MCF 10A (cell line): Measurements from ENCODE around the gene DBNL. TPM values are rescaled to one million over a fixed set of nuclear protein-coding genes. Genes with fewer than 3 reads are reported as not detected.
A peak's percentile ranks its signal among the peaks of the same experiment; 100 is the strongest.

Source experiments
- BruUV-seq: library from RNA; stranded (reverse); fragments of 400-500 nt; replicated peaks from 2 replicates; lab custom pipeline; 2021; lab: Mats Ljungman, UMichigan
- CTCF ChIA-PET: fragments of 300-600 bp; sonication (Branson Sonifier 250); formaldehyde crosslinking; extraction: SDS; loops from one replicate; lab custom pipeline; 2021; ENCODE audit warnings: antibody characterized with exemption, inconsistent platforms; lab: Yijun Ruan, JAX
- POLR2A ChIA-PET: fragments of 300-600, 350-650 bp; sonication (Branson Sonifier 250); formaldehyde crosslinking; extraction: SDS; loops from one replicate; lab custom pipeline; 2020; ENCODE audit warnings: antibody characterized with exemption, inconsistent platforms; lab: Yijun Ruan, JAX
- DNase-seq: peaks from one replicate; pipeline ENCODE4 v3.0.0-alpha.2; 2018; ENCODE audit not compliant: unreplicated experiment
- H3K27ac Mint-ChIP-seq: one replicate; pipeline ENCODE4 v1.8.0; 2022; ENCODE audit warnings: mild to moderate bottlenecking, low read depth, mixed read lengths; ENCODE audit not compliant: unreplicated experiment
- H3K27me3 Mint-ChIP-seq: one replicate; pipeline ENCODE4 v1.8.0; 2022; ENCODE audit warnings: mixed read lengths; ENCODE audit not compliant: insufficient read depth, unreplicated experiment
- H3K36me3 Mint-ChIP-seq: one replicate; pipeline ENCODE4 v1.8.0; 2022; ENCODE audit warnings: mild to moderate bottlenecking, moderate library complexity, mixed read lengths; ENCODE audit not compliant: insufficient read depth, unreplicated experiment
- H3K4me1 Mint-ChIP-seq: one replicate; pipeline ENCODE4 v1.8.0; 2022; ENCODE audit warnings: mixed read lengths; ENCODE audit not compliant: insufficient read depth, unreplicated experiment
- H3K4me3 Mint-ChIP-seq: one replicate; pipeline ENCODE4 v1.8.0; 2022; ENCODE audit warnings: mild to moderate bottlenecking, moderate library complexity, mixed read lengths; ENCODE audit not compliant: unreplicated experiment
- H3K9me3 Mint-ChIP-seq: one replicate; pipeline ENCODE4 v1.8.0; 2022; ENCODE audit warnings: mixed read lengths; ENCODE audit not compliant: unreplicated experiment
- intact Hi-C: fragments of 100-400 bp; cut with micrococcal nuclease; formaldehyde crosslinking; loops from 2 replicates; pipeline ENCODE4 v1.14.1; 2022
- total RNA-seq: library from RNA; stranded (reverse); gene quantifications from 2 replicates; pipeline ENCODE4 v1.2.3, GENCODE V29; 2022
- TF ChIP-seq, protein P1 (sequence below): fragments of 200-600 bp; IDR thresholded peaks from one replicate; pipeline ENCODE4 v1.8.0; 2022; ENCODE audit warnings: antibody characterized with exemption, mild to moderate bottlenecking; ENCODE audit not compliant: unreplicated experiment

DBNL gene
- total RNA-seq, 1 experiment from 2014 or later, result 49.7 TPM

DNA sequence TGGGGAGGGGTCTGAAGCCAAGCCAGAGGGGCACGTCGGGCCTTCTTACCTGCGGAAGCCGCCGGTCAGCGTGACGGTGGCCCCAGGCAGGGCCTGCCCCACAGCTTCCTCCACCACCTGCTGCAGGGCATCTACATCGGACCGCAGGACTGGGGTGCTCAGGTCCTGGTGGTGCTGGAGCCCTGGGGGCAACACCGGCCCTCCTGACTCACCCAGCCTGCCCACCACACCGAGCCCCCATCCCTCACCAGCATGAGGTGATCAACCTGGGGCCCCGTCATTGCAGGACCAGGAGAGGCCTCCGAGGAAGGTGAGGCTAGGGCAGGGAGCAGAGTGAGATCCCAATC is 29.8 kb downstream of the DBNL start:
- Mint-ChIP-seq H3K27ac (peak overlapping the region; percentile 66), H3K9me3 (no peaks in the 10 kb centered on the region), H3K4me3 (no peak overlapping the region), H3K27me3 (no peaks in the 10 kb centered on the region), H3K36me3 (peaks cover 59% of the 10 kb centered on the region), H3K4me1 (peaks cover 35% of the 10 kb centered on the region)
- no peak for DNase-seq
- CTCF ChIA-PET, result interaction anchor here (0.7 kb wide), 1 partner anchor 121 kb away, joined by 4 read pairs; no protein-coding TSS in a partner anchor
- TF ChIP-seq, protein P1, sequence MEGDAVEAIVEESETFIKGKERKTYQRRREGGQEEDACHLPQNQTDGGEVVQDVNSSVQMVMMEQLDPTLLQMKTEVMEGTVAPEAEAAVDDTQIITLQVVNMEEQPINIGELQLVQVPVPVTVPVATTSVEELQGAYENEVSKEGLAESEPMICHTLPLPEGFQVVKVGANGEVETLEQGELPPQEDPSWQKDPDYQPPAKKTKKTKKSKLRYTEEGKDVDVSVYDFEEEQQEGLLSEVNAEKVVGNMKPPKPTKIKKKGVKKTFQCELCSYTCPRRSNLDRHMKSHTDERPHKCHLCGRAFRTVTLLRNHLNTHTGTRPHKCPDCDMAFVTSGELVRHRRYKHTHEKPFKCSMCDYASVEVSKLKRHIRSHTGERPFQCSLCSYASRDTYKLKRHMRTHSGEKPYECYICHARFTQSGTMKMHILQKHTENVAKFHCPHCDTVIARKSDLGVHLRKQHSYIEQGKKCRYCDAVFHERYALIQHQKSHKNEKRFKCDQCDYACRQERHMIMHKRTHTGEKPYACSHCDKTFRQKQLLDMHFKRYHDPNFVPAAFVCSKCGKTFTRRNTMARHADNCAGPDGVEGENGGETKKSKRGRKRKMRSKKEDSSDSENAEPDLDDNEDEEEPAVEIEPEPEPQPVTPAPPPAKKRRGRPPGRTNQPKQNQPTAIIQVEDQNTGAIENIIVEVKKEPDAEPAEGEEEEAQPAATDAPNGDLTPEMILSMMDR, result no peak
- no TSS peak for BruUV-seq
- intact Hi-C loops, result no loop called here
- POLR2A ChIA-PET, result interaction anchor here (0.6 to 1.2 kb wide), 2 partner anchors 500 to 1146 kb away, joined by 3 to 4 read pairs; partner anchors contain the start of gene DDX56

DNA sequence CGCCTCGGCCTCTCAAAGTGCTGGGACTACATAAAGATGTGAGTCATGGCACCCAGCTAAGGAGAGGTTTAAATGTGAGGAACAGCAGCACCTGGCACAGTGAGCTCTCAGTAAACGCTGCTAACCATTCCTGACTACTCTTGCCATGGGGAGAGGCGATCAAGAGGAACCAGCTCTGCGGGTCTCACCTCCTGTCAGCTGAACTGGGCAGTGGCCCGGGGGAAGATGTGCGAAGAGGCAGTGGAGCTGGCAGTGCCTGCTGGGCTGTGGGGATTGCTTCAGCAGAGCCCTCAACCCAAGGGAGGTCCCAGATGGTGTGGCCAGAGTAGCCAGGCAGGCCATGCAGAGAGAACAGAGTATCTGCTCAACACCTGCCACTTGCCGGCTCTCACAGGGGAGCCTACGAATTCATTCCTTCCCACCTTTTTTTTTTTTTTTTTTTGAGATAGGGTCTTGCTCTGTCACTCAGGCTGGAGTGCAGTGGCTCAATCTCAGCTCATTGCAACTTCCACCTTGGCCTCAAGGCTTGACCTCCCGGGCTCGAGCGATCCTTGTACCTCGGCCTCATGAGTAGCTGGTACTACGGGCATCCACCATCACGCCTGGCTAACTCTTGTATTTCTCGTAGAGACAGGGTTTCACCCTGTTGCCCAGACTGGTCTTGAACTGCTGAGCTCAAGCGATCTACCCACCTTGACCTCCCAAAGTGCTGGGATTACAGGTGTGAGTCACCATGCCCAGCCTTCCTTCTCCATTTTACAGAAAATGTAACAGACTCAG is 31.0 kb downstream of the DBNL start:
- H3K4me3 Mint-ChIP-seq, result no peak overlapping the region
- DNase-seq, result no peak
- intact Hi-C loops, result no loop called here
- no peaks in the 10 kb centered on the region for H3K27me3 Mint-ChIP-seq
- no peaks in the 10 kb centered on the region for H3K9me3 Mint-ChIP-seq
- H3K27ac Mint-ChIP-seq, result no peak overlapping the region
- CTCF ChIA-PET, result interaction anchor here (0.6 to 0.8 kb wide), 3 partner anchors 23 to 484 kb away, joined by 3 to 4 read pairs (median 3); no protein-coding TSS in a partner anchor
- peaks cover 29% of the 10 kb centered on the region for H3K4me1 Mint-ChIP-seq
- POLR2A ChIA-PET, result interaction anchor here (0.7 to 1.2 kb wide), 3 partner anchors 31 to 498 kb away, joined by 3 to 4 read pairs (median 3); partner anchors contain the start of genes DBNL and DDX56
- TF ChIP-seq, protein P1, result no peak
- no TSS peak for BruUV-seq
- peaks cover 53% of the 10 kb centered on the region for H3K36me3 Mint-ChIP-seq

DNA sequence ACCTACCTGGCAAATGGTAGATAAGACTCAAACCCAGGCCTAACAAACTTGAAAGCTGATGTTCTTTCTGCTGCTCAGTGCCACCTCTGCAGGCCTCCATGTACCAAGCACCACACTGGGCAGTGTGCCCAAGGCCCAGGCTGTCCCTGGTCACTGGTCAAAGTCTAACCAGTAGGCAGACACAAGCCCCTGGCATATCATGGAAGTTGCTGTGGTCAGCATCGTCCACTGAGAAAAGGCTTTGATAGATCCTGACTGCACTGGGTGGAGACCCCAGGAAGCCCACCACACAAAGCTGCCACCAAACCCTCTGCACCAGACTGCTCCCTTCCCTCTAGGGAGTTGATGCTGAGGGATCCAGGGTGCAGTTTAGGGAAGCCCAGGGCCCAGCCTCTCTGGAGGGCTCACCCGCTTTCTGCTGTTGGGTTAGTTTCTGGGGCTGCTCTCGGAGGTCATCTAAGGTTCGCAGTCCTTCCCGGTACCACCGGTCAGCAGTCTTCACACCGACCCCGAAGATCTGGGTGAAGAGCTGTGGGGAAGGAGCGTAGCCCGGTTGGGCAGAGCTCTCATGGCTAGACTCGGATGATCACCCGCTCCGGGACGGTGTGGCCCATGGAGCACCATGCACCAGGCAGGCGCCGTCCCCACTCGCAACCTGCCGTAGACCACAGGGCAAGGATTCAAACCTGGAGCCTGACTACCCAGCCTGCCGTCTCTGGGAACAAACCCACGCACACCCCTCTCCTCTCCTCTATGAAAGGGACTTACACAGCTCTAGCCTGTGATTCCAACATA is 31.8 kb downstream of the DBNL start:
- no peak overlapping the region for H3K4me3 Mint-ChIP-seq
- H3K36me3 Mint-ChIP-seq, result peaks cover 49% of the 10 kb centered on the region
- H3K27ac Mint-ChIP-seq, result no peak overlapping the region
- H3K27me3 Mint-ChIP-seq, result no peaks in the 10 kb centered on the region
- H3K9me3 Mint-ChIP-seq, result no peaks in the 10 kb centered on the region
- ChIA-PET POLR2A (interaction anchor here (1.0 kb wide), 1 partner anchor 32 kb away, joined by 3 read pairs; the partner anchor contains the start of gene DBNL), CTCF (interaction anchor here (0.7 to 0.8 kb wide), 2 partner anchors 22 to 120 kb away, joined by 3 read pairs; no protein-coding TSS in a partner anchor)
- intact Hi-C loops, result no loop called here
- DNase-seq, result no peak
- H3K4me1 Mint-ChIP-seq, result peaks cover 34% of the 10 kb centered on the region
- no TSS peak for BruUV-seq
- TF ChIP-seq, protein P1, result no peak

DNA sequence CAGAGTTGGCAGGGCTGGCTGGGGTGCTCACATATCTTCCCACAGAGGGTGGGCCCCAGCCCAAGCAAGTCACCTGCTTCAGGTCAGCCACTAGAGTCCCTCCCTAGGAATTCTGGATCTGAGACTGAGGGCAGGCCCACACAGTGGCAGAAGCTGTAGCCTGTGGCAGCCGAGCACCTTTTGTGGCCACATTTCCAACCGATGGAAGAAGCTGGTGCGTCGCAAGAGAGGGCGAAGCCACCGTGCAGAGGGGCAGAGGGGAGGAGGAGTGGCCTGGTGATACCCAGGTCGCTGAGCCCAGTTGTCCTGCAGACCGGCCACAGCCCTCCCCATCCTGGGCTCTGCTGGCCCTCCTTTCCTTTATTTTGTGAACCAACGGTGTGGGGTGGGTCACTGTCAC is 32.6 kb downstream of the DBNL start:
- BruUV-seq, result no TSS peak
- Mint-ChIP-seq H3K27ac (no peak overlapping the region), H3K36me3 (peaks cover 49% of the 10 kb centered on the region), H3K9me3 (no peaks in the 10 kb centered on the region), H3K27me3 (no peaks in the 10 kb centered on the region), H3K4me3 (no peak overlapping the region), H3K4me1 (peaks cover 27% of the 10 kb centered on the region)
- CTCF ChIA-PET, result no interaction called here
- POLR2A ChIA-PET, result no interaction called here
- TF ChIP-seq, protein P1, result no peak
- no peak for DNase-seq
- intact Hi-C loops, result no loop called here
